ENCODE results near the gene ZHX3.
A peak's percentile ranks its signal among the peaks of the same experiment; 100 is the strongest.

The ZHX3 gene

GRCh38 chr20:41355192-41355591, 37.7 kb upstream of the ZHX3 start:
- no peak for DNase-seq
- intact Hi-C loops (cut with DNase I): no loop called here

- intact Hi-C loops (cut with DNase I): no loop called here
- no peak for DNase-seq
These were observed 36.0 kb upstream of the ZHX3 start for GRCh38 chr20:41353530-41353929.

- intact Hi-C loops (cut with DNase I): no loop called here
- no peak for DNase-seq
These were observed 35.1 kb upstream of the ZHX3 start for GRCh38 chr20:41352666-41353065.

DNA sequence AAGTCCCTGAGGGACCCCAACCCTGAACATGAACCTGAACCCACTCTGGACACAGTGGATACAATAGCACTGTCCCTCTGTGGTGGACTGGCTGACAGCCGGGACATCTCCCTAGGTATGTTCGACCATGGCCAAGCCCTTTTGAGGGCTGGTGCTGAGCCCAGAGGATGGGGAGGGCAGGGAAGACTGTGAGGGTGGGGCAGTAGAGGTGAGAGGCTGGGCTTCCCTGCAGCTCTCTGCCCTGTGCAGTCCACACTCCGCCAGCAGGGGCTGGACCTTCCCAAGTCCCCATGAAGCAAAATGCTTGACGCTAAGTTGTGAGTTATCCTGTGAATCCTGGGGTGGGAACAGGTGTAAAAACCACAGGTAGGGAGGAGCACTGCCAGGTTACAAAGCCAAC, 34.6 kb upstream of the ZHX3 start:
- intact Hi-C loops (cut with DNase I): no loop called here
- no peak for DNase-seq

GRCh38 chr20:41350408-41350962, 33.0 kb upstream of the ZHX3 start:
- no peak for DNase-seq
- intact Hi-C loops (cut with DNase I): no loop called here

DNA sequence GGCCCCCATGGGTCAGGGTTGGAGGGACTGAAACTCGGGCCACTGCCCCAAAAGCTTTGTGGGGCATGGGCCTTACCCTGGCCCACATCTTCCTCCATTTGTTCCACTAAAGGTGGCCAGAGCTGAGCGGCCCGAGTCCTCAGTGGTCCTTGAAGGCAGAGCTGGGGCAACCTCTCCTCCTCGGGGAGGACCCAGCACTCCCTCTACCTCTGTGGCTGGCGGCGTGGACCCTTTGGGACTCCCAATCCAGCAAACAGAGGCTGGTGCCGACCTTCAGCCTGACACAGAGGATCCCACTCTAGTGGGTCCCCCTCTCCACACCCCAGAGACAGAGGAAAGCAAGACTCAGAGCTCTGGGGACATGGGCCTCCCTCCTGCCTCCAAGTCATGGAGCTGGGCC, 32.4 kb upstream of the ZHX3 start:
- intact Hi-C loops (cut with DNase I): loop anchor here (10.0 kb wide), 1 partner anchor 355 kb away; no protein-coding TSS in a partner anchor
- no peak for DNase-seq

- intact Hi-C loops (cut with DNase I): loop anchor here (10.0 kb wide), 1 partner anchor 354 kb away; no protein-coding TSS in a partner anchor
- DNase-seq: no peak
These were observed 31.7 kb upstream of the ZHX3 start for GRCh38 chr20:41349266-41349665.

DNA sequence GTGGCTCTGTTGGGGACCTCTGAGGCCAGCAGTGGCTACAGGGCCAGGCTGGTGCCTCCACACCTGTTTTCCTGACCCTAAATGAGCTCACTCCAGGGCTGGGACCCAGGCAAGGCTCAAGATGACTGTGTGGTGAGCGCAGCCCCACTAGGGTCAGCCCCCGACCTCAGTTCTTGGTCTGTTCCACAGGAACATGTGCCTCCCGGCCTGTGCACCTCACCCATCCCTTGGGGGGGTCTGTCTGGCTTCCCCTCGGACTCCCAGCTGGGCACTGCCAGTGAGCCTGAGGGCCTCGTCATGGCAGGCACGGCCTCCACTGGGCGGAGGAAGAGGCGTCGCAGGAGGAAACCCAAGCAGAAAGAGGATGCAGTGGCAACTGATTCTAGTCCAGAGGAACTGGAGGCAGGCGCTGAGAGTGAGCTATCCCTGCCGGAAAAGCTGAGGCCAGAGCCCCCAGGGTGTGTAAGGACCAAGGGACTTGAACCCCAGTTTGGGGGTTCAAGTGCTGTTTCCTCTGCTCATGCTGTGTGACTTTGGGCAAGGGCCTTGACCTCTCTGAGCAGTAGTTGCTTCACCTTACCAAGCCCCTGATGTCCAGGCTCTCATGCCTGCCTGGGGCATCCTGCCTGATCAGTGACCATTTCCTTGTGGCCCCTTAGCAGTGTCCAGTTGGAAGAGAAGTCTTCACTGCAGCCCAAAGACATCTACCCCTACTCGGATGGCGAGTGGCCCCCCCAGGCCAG, 31.1 kb upstream of the ZHX3 start:
- DNase-seq: peak in 2 of 10 donors; percentile 57 to 59
- intact Hi-C loops (cut with DNase I): loop anchor here (10.0 kb wide), 1 partner anchor 354 kb away; no protein-coding TSS in a partner anchor

DNA sequence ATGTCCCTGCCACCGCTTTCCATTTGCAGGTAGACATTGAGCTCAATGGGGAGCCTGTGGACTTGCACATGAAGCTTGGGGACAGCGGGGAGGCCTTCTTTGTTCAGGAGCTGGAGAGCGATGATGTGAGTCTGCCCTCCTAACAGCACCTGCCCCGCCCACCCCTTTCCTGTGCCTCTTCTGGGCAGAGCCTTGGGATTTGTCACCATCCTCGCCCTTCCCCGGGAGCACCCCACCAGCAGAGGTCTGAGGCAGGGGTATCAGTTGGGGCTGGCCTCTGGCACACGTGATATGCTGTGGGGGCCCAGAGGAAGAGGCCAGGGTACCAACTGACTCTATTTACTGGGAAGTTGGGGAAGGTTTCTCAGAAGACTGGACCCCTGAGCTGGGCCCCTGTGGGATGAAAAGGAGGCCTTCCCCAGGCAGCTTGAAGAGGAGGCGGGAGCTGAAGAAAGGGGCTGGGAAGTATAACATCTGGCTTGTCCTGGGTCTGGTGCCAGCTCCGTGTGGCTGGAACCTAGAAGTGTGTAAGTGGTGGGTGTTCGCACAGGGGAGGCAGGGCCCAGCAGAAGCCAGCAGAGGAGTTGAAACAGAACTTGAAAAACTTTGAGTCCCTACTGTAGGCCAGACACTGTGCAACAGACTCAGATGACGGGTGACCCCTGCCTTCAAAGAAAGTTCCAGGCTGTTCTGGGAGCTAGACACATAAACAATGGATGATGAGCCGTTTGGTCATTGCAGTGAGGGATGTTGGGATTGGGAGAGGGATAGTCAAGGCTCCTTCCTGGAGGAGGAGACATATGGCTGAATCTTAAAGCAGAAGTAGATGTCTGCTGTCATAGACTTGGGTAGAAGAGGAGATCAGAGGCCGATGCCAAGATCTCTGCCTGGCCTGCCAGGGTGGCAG, 30.2 kb upstream of the ZHX3 start:
- peak in 4 of 10 donors; percentile 42 to 87 (median 80) for DNase-seq
- intact Hi-C loops (cut with DNase I): loop anchor here (10.0 kb wide), 1 partner anchor 353 kb away; no protein-coding TSS in a partner anchor

DNA sequence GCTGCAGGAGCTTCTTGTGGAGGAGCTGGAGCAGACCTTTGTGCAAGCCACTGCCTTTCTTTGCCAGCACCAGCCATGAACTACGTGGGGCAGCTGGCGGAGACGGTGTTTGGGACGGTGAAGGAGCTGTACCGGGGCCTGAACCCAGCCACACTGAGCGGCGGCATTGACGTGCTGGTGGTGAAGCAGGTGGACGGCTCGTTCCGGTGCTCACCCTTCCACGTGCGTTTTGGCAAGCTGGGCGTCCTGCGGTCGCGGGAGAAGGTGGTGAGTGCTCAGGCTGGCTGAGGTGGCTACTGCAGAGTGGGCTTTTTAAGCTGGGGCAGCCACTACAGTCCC, 28.2 kb upstream of the ZHX3 start:
- peak in 3 of 10 donors; percentile 54 to 70 (median 67) for DNase-seq
- intact Hi-C loops (cut with DNase I): loop anchor here (10.0 kb wide), 1 partner anchor 351 kb away; no protein-coding TSS in a partner anchor

DNA sequence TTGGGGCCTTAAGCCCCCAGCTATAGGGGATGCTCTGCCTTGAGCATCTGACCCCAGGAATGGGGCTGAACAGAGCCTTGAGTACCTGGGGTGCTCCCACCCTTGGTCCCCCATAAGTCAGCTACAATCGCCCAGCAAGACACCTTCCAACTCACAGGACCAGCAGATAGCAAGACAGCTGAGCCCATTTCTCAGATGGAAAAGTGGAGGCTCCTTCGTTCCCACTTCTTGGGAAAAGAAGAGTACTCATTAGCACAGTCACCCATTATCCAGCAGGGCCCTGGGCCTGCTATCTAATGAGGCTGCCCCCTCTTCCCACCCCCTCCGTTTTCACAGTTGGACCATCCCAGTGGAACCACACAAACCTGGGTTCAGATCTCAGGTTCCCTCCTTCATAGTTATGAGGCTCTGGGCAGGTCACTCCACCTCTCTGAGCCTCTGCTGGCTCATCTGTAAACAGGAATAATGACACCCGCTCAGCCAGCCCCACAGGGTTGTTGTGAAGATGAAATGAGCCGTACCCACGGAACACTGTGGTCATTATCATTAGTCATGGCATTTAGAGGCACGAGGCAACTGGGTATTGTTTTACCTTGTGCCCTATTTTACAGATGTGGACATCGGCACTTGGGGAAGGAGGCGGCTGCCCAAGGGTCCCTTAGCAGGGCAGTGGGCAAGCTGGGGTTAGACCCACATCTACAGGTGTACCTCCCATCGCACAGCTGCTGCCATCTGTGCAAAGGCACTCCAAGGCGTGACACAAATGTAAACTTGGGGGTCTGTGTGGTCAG, 27.6 kb upstream of the ZHX3 start:
- DNase-seq: peak in 2 of 10 donors; percentile 15 to 57
- intact Hi-C loops (cut with DNase I): loop anchor here (5.0 to 10.0 kb wide), 4 partner anchors 67 to 350 kb away; no protein-coding TSS in a partner anchor

GRCh38 chr20:41344477-41344876, 26.9 kb upstream of the ZHX3 start:
- peak in 2 of 10 donors; percentile 65 to 67 for DNase-seq
- intact Hi-C loops (cut with DNase I): loop anchor here (5.0 to 10.0 kb wide), 4 partner anchors 68 to 350 kb away; no protein-coding TSS in a partner anchor

- intact Hi-C loops (cut with DNase I): loop anchor here (5.0 to 10.0 kb wide), 4 partner anchors 70 to 348 kb away; no protein-coding TSS in a partner anchor
- DNase-seq: peak in 1 of 10 donors; percentile 33
These were observed 25.2 kb upstream of the ZHX3 start for GRCh38 chr20:41342474-41343464.

DNA sequence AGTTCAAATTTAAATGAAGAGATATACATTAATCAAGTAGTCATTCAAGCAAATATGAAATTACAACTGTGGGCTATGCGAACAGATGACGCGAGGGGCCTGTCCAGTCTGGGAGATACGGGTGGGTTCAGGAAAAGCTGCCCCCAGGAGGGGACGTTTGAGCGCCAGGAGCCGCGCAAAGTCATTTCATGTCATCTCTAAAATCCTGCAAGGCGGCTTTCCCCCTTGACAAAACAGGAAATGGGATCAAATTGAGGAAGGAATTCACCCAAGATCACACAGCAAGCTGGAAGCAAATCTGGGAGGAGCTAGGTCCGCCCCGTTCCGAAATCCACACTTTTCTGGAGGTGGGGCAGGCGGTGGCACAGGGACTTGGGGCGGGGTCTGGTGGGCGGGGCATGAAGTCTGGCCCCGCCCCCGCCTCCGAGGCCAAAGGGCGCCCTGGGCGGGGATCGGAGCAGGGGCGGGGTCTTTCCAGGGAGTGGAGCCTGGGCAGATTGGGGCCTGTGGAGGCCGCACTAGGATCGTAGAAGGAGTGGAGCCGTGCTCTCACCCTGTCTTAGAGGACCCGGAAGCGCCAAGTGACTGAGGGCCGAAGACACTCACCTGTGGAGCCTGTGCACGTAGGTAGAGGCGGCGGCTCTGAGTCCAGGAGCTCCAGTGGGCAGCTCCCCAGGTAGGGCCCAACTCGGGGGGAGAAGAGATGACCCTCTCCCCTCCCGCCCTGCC, 23.0 kb upstream of the ZHX3 start, which contains the start of gene LPIN3:
TSS of gene LPIN3 (plus strand) at position 495 of the 729 bp plus-strand sequence. CDS start 4,983 bp downstream, outside the sequence.
- DNase-seq: peak in 6 of 10 donors; percentile 26 to 85 (median 60)
- intact Hi-C loops (cut with DNase I): loop anchor here (1.0 to 10.0 kb wide), 5 partner anchors 72 to 346 kb away; no protein-coding TSS in a partner anchor

GRCh38 chr20:41339957-41340326, 22.4 kb upstream of the ZHX3 start:
- peak; percentile 67 to 97 (median 85) for DNase-seq
- intact Hi-C loops (cut with DNase I): loop anchor here (1.0 to 10.0 kb wide), 5 partner anchors 72 to 345 kb away; no protein-coding TSS in a partner anchor

GRCh38 chr20:41336711-41337492, 19.4 kb upstream of the ZHX3 start:
- intact Hi-C loops (cut with DNase I): no loop called here
- DNase-seq: peak in 2 of 10 donors; percentile 48 to 55

DNA sequence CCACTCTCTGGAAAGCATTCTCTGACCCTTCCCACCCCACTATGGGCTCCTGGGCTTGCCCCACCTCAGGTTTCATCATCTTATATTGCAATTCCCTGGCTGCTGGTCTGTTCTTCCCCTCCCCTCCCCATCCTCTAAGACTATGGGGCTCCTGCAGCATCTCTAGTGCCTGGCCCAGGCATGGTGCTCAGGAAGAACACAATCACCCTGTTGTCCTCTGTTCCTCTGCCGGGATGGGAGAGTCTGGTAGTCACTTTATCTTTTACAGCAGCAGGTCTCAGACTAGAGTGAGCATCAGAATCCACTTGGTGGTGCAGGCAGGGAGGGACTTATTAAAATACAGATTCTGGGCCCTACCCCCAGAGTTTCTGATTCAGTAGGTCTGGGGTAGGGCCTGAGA, 18.1 kb upstream of the ZHX3 start:
- intact Hi-C loops (cut with DNase I): no loop called here
- DNase-seq: peak in 2 of 10 donors; percentile 2 to 29
